HG03354 (cell line): ENCODE results near the gene CLIC4.

Source experiments
- ATAC-seq: cut with Tn5 transposase; IDR thresholded peaks from one replicate; pipeline ENCODE4 v1.9.1; 2021; ENCODE audit warnings: mild to moderate bottlenecking; ENCODE audit not compliant: unreplicated experiment, poor library complexity, severe bottlenecking

CLIC4 gene

DNA sequence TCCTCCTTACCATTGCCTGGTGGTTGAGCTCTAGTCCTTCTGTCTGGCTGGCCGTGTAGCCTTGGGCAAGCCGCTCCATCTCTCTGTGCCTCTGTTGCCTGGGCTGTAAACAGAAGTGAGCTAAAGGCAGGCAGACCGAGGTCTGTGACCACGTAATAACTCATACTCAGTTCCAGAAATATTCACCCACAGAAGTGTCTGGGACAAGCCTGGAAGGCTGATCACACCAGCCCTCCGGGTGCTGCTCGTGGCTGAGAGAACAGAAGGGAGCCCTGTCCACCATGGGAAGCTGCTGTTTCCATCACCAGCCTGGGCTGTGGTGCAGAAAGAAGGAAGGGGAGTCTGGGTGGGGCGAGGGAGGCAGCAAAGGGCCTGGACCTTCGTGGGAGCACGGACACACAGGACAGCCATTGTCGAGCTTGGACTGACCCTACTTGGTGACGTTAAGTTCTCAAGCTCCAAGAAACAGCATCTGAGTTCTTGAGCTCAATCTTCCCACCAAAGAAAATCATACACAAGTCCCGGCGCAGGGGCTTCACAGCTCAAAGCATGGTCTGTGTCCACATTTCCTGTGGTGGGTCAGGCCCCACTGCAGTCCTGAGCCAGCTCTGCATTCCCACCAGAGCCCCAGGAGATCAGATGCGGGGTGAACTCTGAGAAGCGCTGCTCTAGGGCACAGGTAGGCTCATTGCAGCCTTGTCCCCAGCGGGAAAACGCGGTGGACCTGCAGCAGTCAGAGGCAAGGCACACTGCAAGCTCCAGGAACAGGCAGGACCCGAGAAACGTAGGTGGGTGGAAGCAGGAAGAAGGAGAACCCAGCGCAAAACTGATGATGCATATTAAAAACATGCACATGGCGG lies 123.0 kb downstream of the CLIC4 start:
- ATAC-seq = no peak

DNA sequence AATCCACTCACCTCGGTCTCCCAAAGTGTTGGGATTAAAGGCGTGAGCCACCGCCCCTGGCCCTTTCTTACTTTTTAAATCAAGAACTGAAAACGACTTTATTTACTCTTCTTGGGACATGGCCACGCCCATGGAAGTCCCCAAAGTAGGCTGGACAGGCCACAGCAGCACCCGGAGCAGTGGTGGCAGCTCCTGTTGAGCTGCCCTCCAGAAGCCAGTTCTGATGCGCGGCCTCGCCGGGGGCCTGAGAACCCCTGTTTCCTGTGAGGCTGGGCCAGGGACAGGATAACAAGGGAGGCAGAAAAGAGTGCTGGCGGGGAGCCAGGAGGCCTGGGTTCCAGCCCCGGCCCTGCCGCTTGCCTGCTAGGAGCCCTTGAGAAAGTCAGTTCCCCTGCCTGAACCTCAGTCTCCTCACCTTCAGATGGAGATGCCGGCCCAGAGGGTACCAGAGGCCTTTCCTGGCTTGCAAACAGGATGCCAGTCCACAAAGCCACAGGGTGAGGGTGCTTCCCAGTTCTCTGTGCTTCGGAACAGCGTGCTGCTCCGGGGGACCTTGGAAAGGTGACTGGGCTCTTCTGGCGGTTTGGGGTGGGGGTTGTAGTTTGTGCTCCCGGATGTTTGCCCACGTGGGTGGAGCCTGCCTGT lies 125.4 kb downstream of the CLIC4 start:
- no peak for ATAC-seq

DNA sequence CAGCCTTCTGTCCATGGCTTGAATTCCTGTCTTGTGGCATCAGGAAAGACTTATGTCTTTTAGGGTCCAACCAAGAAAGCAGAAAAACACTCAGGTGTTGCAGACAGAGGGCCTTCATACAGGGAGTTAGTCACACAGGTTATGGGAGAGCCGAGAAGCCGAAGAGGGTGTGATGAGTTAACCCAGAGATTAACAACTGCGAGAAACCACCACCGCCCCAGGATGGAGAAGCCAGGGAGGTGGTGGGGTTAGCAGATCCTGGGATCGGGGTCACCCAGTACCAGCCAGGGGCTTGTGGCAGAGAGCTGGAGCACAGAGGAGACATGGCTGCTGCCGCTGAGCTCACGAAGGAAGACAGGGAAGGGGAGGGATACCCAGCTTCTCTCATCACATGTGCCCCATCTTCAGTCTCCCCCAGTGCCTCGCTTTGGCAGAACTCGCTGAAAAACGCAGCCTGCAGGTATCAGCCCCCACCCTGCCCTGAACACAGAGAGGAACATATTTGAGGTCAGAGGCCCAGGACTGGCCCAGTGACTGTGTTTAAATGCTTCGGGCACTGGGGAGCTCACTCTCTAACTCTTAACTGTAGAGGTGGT lies 126.2 kb downstream of the CLIC4 start:
- ATAC-seq = no peak

DNA sequence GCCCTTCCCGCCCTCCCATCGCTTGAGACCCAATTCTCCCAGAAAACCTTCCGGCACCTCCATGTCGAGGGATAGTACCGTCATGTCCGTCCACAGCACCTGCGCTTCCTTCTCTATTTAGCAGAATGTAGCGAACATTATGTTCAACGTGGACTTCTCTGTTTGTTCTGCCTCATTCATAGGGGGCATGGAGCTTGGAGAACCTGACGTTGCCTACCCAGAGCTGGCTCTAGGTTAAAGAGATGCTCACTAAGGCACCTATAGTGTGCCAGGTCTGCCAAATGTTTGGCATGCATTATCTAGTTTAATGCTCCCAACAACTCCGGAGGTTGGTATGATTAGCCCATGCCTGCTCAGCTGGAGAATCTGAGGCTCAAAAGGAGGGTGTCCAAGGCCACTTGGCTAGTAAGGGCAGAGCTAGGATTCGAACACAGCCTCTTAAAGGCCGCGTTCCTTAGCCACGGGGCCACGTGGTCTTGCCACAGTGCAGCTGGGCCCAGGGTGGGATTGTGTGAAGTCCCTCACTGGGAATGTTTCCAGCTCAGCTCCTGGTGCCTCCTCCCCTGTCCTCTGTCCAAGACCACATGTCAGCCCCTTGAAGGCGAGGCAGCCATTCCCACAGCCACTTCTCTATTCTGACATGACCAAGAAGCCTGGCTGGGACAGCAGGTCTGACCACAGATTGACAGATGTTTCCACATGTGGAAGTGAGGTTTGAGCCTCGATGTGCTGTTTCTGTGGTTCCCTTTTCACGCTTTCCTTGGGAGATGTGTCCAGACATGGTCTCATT lies 127.0 kb downstream of the CLIC4 start:
- no peak for ATAC-seq

DNA sequence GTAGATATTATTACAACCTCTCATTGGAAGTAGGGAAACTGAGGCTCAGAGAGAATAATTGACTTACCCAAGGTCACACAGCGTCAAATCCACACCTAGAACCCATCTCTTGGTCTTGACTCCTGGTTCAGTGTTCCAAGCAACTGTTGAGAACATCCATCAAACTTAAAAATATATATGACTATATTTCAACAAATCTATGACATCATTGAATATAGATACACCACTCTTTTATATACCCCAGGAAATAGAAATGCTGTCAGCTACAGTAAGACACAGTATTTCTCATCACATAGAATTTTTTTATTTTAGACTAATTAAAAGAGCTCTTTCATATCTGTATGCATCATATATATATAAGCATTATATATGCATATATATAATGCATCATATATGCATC lies 127.9 kb downstream of the CLIC4 start:
- no peak for ATAC-seq

DNA sequence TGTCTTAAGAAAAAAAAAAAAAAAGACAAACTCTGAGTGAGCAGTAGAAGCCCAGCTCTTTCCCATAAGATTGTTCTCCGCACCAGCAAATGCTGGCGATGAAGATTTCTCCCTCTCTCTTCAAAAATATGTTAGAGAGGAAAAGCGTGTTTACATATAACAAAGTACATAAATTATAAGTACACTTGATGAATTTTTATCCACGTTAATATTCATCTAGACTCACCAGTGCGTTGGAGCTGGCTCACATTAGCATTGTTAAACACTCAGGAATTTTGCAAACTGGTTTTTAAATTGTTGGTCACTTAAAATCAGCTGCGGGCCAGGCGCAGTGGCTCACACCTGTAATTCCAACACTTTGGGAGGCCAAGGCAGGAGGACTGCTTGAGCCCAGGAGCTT lies 128.8 kb downstream of the CLIC4 start:
- no peak for ATAC-seq

DNA sequence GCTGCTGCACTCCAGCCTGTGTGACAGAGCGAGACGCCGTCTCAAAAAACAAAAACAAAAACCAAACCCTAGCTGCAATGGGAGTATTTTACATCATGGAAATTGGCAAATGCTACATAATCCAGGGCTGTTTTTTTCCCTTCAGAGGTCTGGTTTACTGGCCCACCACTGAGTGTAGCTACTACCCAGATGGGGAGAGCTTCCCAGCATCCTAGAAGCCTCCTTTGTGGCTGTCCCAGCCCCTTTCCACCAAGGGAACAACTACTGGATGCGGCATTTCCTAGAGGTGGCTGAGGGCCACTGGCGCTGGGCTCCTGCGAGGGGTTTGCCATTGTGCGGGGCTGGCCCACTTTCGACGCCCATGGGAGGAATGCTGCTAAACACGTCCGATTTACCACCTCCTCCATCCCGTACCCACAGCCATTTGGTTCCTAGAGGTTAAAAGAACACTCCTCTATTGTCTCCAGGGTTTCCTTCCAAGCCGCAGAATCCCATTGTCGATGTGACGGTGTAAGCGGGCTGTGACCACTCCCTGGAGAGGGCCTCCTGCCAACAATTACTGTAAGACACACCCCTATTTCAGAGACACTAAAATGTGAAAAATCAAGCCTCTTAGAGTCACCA lies 129.5 kb downstream of the CLIC4 start:
- ATAC-seq = no peak

DNA sequence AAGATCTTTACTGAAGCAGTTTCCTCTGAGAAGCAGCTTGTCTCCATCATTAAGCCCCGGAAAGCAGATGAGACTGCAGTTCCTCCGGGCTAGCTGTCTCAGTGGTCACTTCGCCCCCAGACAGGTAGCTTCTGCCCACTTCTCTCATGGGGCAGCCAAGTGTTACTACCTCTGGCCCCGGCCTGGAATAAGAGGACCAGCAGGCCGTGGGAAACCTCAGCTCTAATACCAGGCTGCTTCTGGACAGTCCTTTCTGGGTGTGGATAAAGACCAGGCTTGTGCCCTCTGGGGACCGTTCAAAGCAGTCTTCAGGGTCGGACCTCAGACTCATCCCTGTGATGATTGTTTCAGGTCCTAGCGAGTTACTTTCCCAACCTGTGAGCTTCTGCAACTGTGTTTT lies 130.0 kb downstream of the CLIC4 start:
- ATAC-seq = no peak

DNA sequence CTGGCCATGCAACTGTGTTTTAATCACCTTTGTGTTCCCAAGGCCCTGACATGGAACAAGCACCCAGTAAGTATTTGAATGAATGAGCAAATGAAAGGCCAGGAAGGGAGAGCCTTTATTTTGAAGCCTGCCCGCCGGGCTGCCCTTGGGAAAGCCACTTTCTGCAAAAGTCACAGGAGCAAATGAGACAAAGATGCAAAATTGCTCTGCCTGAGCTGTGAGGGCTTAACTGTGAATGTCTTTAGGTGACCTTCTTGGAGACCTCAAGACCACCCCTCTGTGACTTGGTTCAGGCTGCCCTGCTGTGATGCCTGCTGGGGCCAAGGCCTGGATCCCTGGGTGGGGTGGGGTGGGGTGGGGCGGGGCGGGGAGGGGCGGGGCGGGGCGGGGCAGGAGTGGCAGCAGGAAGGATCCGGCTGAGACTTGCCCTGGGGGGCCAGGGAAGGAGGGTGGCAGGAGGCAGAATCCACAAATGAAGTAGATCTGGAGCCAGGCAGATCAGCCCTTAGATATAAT lies 130.8 kb downstream of the CLIC4 start:
- no peak for ATAC-seq

DNA sequence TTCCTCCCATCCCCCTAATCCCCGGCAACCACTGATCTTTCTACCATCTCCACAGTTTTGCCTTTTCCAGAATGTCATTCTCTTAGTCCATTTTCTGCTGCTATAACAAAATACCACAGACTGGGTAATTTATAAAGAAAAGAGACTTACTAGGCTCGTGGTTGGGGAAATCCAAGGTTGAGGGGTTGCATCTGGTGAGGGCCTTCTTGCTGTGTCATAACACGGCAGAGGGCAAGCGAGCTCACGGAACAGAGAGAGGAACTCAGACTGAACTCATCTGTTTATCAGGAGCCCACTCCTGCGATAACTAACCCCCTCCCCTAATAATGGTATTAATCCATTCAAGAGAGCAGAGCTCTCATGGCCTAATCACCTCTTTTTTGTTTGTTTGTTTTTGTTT lies 132.8 kb downstream of the CLIC4 start:
- no peak for ATAC-seq

DNA sequence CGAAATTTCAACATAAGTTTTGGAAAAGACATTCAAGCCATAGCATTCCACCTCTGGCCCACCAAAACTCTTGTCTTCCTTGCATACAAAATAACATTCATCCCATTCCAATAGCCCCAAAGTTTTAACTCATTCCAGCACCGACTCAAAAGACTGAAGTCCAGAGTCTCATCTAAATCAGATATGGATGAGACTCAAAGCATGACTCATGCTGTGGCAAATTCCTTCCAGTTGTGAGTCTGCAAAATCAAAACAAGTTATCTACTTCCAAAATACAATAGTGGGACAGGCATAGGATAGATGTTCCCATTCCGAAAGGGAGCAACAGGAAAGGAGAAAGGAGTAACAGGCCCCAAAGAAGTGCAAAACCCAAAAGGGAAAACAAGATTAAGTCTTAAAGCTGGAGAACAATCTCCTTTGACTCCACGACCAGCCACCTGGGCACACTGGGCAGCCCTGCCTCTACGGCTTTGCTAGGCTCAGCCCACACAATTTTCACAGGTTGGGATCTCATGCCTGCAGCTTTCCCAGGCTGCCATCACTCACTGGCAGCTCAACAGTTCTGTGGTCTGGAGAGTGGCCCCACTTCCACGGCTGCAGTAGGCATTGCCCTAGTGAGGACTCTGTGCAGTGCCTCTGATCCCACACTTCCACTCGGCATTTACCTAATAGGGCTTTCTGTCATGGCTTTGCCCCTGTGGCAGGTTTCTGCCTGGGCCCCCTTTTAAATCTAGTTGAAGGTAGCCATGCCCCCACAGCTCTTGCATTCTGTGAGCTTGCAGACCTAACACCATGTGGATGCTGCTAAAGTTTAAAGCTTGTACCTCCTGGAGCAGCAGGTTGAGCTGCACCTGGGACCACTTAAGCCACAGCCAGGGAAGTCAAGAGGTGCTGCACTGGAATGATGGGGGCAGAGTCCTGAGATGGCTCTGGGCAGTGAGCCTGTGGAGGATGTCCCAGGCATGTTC lies 133.8 kb downstream of the CLIC4 start:
- no peak for ATAC-seq

DNA sequence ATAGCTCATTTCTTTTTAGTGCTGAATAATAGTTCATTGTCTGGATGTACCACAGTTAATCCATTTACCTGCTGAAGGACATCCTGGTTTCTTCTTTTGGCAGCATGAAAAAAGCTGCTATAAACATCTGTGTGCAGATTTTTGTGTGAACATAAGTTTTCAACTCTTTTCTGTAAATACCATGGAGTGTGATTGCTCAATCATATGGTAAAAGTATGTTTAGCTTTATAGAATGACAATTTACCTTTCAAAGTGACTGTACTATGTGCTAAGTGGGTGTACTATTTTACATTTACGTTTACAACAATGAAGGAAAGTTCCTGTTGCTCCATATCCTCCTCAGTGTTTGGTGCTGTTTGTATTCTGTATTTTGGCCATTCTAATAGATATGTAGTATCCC lies 135.8 kb downstream of the CLIC4 start:
- no peak for ATAC-seq

DNA sequence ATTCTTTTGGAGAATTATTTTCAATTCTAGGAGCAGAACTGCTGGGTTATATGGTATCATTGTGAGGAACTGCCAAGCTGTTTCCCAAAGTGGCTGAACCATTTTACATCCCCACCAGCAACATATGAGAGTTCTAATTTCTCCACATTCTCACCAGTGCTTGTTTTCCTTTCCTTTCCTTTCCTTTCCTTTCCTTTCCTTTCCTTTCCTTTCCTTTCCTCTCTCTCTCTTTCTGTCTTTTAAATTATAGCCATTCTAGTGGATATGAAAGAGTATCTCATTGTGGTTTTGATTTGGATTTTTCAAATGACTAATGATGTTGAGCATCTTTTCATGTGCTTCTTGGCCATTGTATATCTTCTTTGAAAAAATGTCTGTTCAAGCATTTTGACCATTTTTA lies 139.5 kb downstream of the CLIC4 start:
- ATAC-seq = no peak

DNA sequence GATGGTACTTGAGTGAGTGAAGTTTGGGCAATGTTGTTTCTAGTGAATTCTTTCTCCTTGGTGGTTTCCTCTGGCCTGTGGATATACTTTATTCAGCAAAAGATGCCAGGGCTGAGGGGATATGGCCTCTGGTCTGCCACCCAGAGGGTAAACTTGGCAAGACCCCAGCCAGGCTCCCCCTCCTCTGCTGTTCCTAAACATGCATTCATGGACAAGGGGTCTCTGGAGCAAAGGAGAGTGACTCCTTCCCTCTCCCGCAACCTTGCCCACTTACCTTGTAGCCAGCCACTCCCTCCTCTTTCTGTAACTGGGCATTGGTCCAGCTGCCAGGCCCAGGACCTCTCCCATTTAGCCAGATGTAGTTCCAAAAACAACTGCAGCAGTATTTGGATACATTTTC lies 141.0 kb downstream of the CLIC4 start:
- no peak for ATAC-seq

DNA sequence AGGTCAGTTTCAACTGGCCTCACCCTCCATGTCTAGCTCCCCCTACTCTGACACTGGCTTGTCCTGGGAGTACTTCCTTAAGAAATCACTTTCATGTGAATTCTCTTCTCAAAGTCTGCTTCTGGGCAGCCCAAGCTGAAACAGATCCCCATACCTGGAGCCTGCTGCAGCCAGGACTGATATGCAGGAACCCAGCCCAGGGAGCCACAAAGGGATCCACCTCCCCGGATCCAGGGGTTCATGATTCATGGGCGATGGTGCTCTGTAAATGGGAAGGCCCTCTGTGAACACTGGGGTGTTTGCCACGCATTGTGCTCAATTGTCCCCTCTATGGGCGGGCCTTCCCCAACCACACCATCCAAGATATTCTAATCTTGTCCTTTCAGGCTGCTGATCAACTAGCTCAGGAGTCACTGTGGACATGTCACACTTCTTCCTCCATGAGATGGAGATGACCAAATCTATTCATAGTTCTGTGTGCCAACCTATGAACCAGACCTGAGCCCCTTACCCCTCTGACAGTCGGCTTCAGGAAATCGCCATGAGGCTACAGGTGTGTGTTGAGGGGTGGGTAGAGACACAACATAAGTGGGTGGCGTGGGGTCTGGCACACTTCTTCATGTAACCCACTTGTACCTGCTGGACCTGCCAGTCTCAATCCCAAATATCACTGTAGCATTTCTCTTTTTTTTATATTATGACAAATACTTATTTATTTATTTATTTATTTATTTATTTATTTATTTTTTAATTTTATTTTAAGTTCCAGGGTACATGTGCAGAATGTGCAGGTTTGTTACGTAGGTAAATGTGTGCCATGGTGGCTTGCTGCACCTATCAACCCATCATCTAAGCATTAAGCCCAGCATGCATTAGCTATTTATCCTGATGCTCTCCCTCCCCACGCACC lies 143.1 kb downstream of the CLIC4 start:
- no peak for ATAC-seq

DNA sequence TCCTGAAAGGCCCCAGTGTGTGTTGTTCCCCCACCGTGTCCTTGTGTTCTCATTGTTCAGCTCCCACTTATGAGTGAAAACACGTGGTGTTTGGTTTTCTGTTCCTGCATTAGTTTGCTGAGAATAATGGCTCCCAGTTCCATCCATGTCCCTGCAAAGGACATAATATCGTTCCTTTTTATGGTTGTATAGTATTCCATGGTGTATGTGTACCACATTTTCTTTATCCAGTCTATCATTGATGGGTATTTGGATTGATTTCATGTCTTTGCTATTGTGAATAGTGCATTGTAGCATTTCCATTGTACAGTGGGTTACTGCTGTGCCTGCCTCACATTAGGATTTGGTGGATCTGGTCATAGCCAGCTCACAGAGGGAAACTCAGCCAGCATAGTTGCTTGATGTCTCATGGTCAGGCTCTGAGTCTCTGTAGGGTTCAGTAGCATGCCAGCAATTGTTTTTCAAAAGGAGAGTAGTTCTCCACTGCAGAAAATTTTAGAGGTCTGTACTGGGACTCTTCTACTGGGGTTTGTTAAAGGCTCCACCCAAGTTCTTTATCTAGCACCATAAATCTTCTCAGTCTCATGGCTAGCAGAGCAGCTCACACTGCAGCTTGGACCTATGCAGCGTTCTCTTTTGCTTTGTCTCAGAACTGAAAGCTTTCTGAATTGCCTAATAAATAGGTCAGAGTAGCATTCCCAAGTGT lies 143.9 kb downstream of the CLIC4 start:
- ATAC-seq = no peak

DNA sequence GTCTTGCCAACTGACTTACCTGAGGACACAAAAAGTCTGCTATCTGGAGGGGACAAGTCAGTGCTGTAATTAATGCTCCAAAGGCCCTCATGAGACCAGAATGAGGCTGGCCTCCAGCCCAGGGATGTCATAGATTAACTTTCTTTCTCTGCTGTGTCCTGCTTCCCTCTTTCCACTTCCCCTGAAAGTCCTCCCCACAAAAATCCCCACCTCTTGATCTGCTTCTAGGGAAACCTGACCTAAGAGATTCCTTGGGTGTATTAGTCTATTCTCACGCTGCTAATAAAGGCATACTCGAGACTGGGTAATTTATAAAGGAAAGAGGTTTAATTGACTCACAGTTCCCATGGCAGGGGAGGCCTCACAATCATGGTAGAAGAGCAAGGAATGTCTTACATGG lies 145.6 kb downstream of the CLIC4 start:
- no peak for ATAC-seq
